Activated B cell treated with CpG ODN at 0.5 μM for 24 hours (primary cell): ENCODE measurements around the gene ZNF277. TPM values are rescaled to one million over a fixed set of nuclear protein-coding genes. Genes with fewer than 3 reads are reported as not detected.

Experiments
- ATAC-seq: fragments of 200-7000 bp; cut with Tn5 transposase; one replicate; pipeline ENCODE4 v1.10.0; 2021; ENCODE audit warnings: low read depth, mild to moderate bottlenecking, moderate library complexity
- CTCF ChIA-PET: fragments of 350-600 bp; sonication (Branson Sonifier 250); formaldehyde crosslinking; loops from one replicate; lab custom pipeline; 2021; ENCODE audit warnings: antibody characterized with exemption; lab: Charles Lee
- POLR2A ChIA-PET: fragments of 350-600 bp; sonication (Branson Sonifier 250); formaldehyde crosslinking; loops from one replicate; lab custom pipeline; 2021; ENCODE audit warnings: antibody characterized with exemption; lab: Charles Lee
- DNase-seq: peaks from one replicate; pipeline ENCODE4 v3.0.0; 2022
- H3K27ac Mint-ChIP-seq: one replicate; pipeline ENCODE4 v1.8.0; 2020; ENCODE audit warnings: mixed read lengths
- H3K27me3 Mint-ChIP-seq: one replicate; pipeline ENCODE4 v1.8.0; 2021; ENCODE audit warnings: mixed read lengths
- H3K36me3 Mint-ChIP-seq: one replicate; pipeline ENCODE4 v1.8.0; 2021; ENCODE audit warnings: low read depth, mixed read lengths
- H3K4me1 Mint-ChIP-seq: one replicate; pipeline ENCODE4 v1.8.0; 2021; ENCODE audit warnings: mixed read lengths
- H3K4me3 Mint-ChIP-seq: one replicate; pipeline ENCODE4 v1.8.0; 2020; ENCODE audit warnings: mild to moderate bottlenecking, mixed read lengths
- H3K9me3 Mint-ChIP-seq: one replicate; pipeline ENCODE4 v1.8.0; 2020; ENCODE audit warnings: mixed read lengths
- CTCF ChIP-seq: fragments of 200-600 bp; IDR thresholded peaks from one replicate; pipeline ENCODE4 v1.8.0; 2022; ENCODE audit warnings: antibody characterized with exemption, mild to moderate bottlenecking
- intact Hi-C: fragments of 100-400 bp; cut with micrococcal nuclease; formaldehyde crosslinking; loops from one replicate; pipeline ENCODE4 v1.15.1; 2024
- total RNA-seq: library from RNA; stranded (reverse); gene quantifications from 2 replicates; pipeline ENCODE4 v1.2.3, GENCODE V29; 2022

Gene ZNF277
- total RNA-seq, 1 donor from 2014 or later = 12.6 TPM

GRCh38 chr7:112356596-112356995 lies 150.1 kb downstream of the ZNF277 start:
- Mint-ChIP-seq H3K36me3 (no peaks in the 10 kb centered on the region), H3K4me1 (no peaks in the 10 kb centered on the region), H3K27ac (no peak overlapping the region), H3K4me3 (no peak overlapping the region), H3K27me3 (peaks cover 6% of the 10 kb centered on the region), H3K9me3 (peaks cover 2% of the 10 kb centered on the region)
- no peak for TF ChIP-seq CTCF
- DNase-seq = no peak
- ChIA-PET CTCF (no interaction called here), POLR2A (no interaction called here)
- ATAC-seq = no peak
- intact Hi-C loops = no loop called here

- CTCF ChIA-PET = no interaction called here
- ATAC-seq (no peak), DNase-seq (no peak)
- intact Hi-C loops = no loop called here
- H3K9me3 Mint-ChIP-seq = peaks cover 2% of the 10 kb centered on the region
- no peak overlapping the region for H3K27ac Mint-ChIP-seq
- H3K27me3 Mint-ChIP-seq = peaks cover 6% of the 10 kb centered on the region
- H3K4me3 Mint-ChIP-seq = no peak overlapping the region
- H3K36me3 Mint-ChIP-seq = no peaks in the 10 kb centered on the region
- no peak for TF ChIP-seq CTCF
- no peaks in the 10 kb centered on the region for H3K4me1 Mint-ChIP-seq
- POLR2A ChIA-PET = no interaction called here
Observed at GRCh38 chr7:112357136-112357535, 150.6 kb downstream of the ZNF277 start.

- peaks cover 2% of the 10 kb centered on the region for H3K9me3 Mint-ChIP-seq
- no peaks in the 10 kb centered on the region for H3K4me1 Mint-ChIP-seq
- intact Hi-C loops = no loop called here
- DNase-seq = no peak
- H3K27me3 Mint-ChIP-seq = peaks cover 6% of the 10 kb centered on the region
- POLR2A ChIA-PET = no interaction called here
- ATAC-seq = no peak
- no peak for TF ChIP-seq CTCF
- no peak overlapping the region for H3K27ac Mint-ChIP-seq
- H3K4me3 Mint-ChIP-seq = no peak overlapping the region
- H3K36me3 Mint-ChIP-seq = no peaks in the 10 kb centered on the region
- CTCF ChIA-PET = no interaction called here
Observed at GRCh38 chr7:112358513-112358912, 152.0 kb downstream of the ZNF277 start.

- no peak for ATAC-seq
- intact Hi-C loops = no loop called here
- ChIA-PET CTCF (no interaction called here), POLR2A (no interaction called here)
- Mint-ChIP-seq H3K27me3 (peaks cover 6% of the 10 kb centered on the region), H3K4me1 (no peaks in the 10 kb centered on the region), H3K4me3 (no peak overlapping the region), H3K27ac (no peak overlapping the region), H3K9me3 (peaks cover 2% of the 10 kb centered on the region), H3K36me3 (no peaks in the 10 kb centered on the region)
- no peak for TF ChIP-seq CTCF
- DNase-seq = no peak
Observed at GRCh38 chr7:112359086-112359485, 152.6 kb downstream of the ZNF277 start.

GRCh38 chr7:112360681-112361080 lies 154.2 kb downstream of the ZNF277 start:
- H3K36me3 Mint-ChIP-seq = no peaks in the 10 kb centered on the region
- peaks cover 6% of the 10 kb centered on the region for H3K27me3 Mint-ChIP-seq
- intact Hi-C loops = no loop called here
- DNase-seq (no peak), ATAC-seq (no peak)
- ChIA-PET POLR2A (no interaction called here), CTCF (no interaction called here)
- H3K27ac Mint-ChIP-seq = no peak overlapping the region
- no peak for TF ChIP-seq CTCF
- peaks cover 2% of the 10 kb centered on the region for H3K9me3 Mint-ChIP-seq
- H3K4me3 Mint-ChIP-seq = no peak overlapping the region
- H3K4me1 Mint-ChIP-seq = no peaks in the 10 kb centered on the region
